Stomach smooth muscle (tissue), 2 donors: ENCODE results near the gene RASSF3.

Experiments used
- H3K27ac ChIP-seq: one replicate; pipeline ENCODE4 v1.7.0; 2013; ENCODE audit warnings: mild to moderate bottlenecking, low read length, inconsistent platforms
- H3K27me3 ChIP-seq, 2 donors: one replicate each; pipeline ENCODE4 v1.7.0; 2013; ENCODE audit warnings: low read length in 2 of 2; ENCODE audit not compliant: insufficient read depth in 2 of 2, control insufficient read depth in 1 of 2
- H3K36me3 ChIP-seq, 2 donors: one replicate each; pipeline ENCODE4 v1.7.0; 2013; ENCODE audit warnings: low read length in 2 of 2; ENCODE audit not compliant: control insufficient read depth in 2 of 2, insufficient read depth in 2 of 2
- H3K4me1 ChIP-seq: one replicate; pipeline ENCODE4 v1.7.0; 2013; ENCODE audit warnings: low read length; ENCODE audit not compliant: control insufficient read depth, insufficient read depth
- H3K4me3 ChIP-seq, 2 donors: one replicate each; pipeline ENCODE4 v1.7.0; 2013; ENCODE audit warnings: low read length in 2 of 2
- H3K9ac ChIP-seq, 2 donors: one replicate each; pipeline ENCODE4 v1.7.0; 2013; ENCODE audit warnings: low read length in 2 of 2, mild to moderate bottlenecking in 1 of 2
- H3K9me3 ChIP-seq, 2 donors: one replicate each; pipeline ENCODE4 v1.7.0; 2013; ENCODE audit warnings: low read length in 2 of 2; ENCODE audit not compliant: control insufficient read depth in 2 of 2
- donor health status: healthy.
- donor health status: Pancreatic carcinoma.

Gene RASSF3

GRCh38 chr12:64656429-64656828, 46.1 kb downstream of the RASSF3 start:
- no peak overlapping the region for H3K4me3 ChIP-seq
- peak overlapping the region; percentile 19 for H3K27ac ChIP-seq
- H3K4me1 ChIP-seq: peaks cover 24% of the 10 kb centered on the region
- no peaks in the 10 kb centered on the region for H3K36me3 ChIP-seq
- no peak overlapping the region for H3K9ac ChIP-seq
- no peaks in the 10 kb centered on the region for H3K27me3 ChIP-seq
- no peaks in the 10 kb centered on the region for H3K9me3 ChIP-seq

GRCh38 chr12:64658892-64659481, 48.7 kb downstream of the RASSF3 start:
- Histone ChIP-seq H3K4me3 (no peak overlapping the region), H3K27ac (peak overlapping the region; percentile 58), H3K36me3 (no peaks in the 10 kb centered on the region), H3K4me1 (peaks cover 29% of the 10 kb centered on the region), H3K9me3 (no peaks in the 10 kb centered on the region), H3K9ac (no peak overlapping the region), H3K27me3 (no peaks in the 10 kb centered on the region)

- Histone ChIP-seq H3K9me3 (no peaks in the 10 kb centered on the region), H3K36me3 (no peaks in the 10 kb centered on the region), H3K4me3 (no peak overlapping the region), H3K9ac (no peak overlapping the region), H3K4me1 (peaks cover 30% of the 10 kb centered on the region), H3K27me3 (no peaks in the 10 kb centered on the region), H3K27ac (no peak overlapping the region)
Observed at GRCh38 chr12:64660237-64661018, 50.1 kb downstream of the RASSF3 start.

- H3K4me1 ChIP-seq: peaks cover 46% of the 10 kb centered on the region
- H3K27ac ChIP-seq: no peak overlapping the region
- no peak overlapping the region for H3K9ac ChIP-seq
- no peaks in the 10 kb centered on the region for H3K27me3 ChIP-seq
- H3K9me3 ChIP-seq: no peaks in the 10 kb centered on the region
- no peak overlapping the region for H3K4me3 ChIP-seq
- H3K36me3 ChIP-seq: no peaks in the 10 kb centered on the region
Observed at GRCh38 chr12:64663015-64663414, 52.7 kb downstream of the RASSF3 start.

- Histone ChIP-seq H3K4me1 (peaks cover 50% of the 10 kb centered on the region), H3K27ac (peak overlapping the region; percentile 6), H3K27me3 (no peaks in the 10 kb centered on the region), H3K36me3 (no peaks in the 10 kb centered on the region), H3K4me3 (peak overlapping the region; percentile 31 to 32), H3K9me3 (no peaks in the 10 kb centered on the region), H3K9ac (peak overlapping the region in 1 of 2 donors; percentile 21)
Observed at GRCh38 chr12:64665514-64665913, 55.2 kb downstream of the RASSF3 start.

- no peaks in the 10 kb centered on the region for H3K9me3 ChIP-seq
- H3K4me1 ChIP-seq: peaks cover 58% of the 10 kb centered on the region
- no peaks in the 10 kb centered on the region for H3K36me3 ChIP-seq
- H3K27me3 ChIP-seq: no peaks in the 10 kb centered on the region
- peak overlapping the region; percentile 10 to 47 for H3K4me3 ChIP-seq
- H3K27ac ChIP-seq: peak overlapping the region; percentile 13
- peak overlapping the region in 1 of 2 donors; percentile 14 for H3K9ac ChIP-seq
Observed at GRCh38 chr12:64666054-64666914, 56.0 kb downstream of the RASSF3 start.

- Histone ChIP-seq H3K4me1 (peaks cover 61% of the 10 kb centered on the region), H3K27ac (peak overlapping the region; percentile 37), H3K36me3 (no peaks in the 10 kb centered on the region)
Observed at GRCh38 chr12:64667793-64668192, 57.5 kb downstream of the RASSF3 start.

GRCh38 chr12:64669270-64669842, 59.1 kb downstream of the RASSF3 start:
- Histone ChIP-seq H3K9me3 (no peaks in the 10 kb centered on the region), H3K36me3 (no peaks in the 10 kb centered on the region), H3K4me1 (peaks cover 72% of the 10 kb centered on the region), H3K27me3 (no peaks in the 10 kb centered on the region), H3K27ac (peak overlapping the region; percentile 64), H3K4me3 (peak overlapping the region; percentile 8 to 54), H3K9ac (peak overlapping the region; percentile 13 to 14)

More at GRCh38 chr12:64667793-64668192, 57.5 kb downstream of the RASSF3 start:
- Histone ChIP-seq H3K9ac (no peak overlapping the region), H3K27me3 (no peaks in the 10 kb centered on the region), H3K9me3 (no peaks in the 10 kb centered on the region), H3K4me3 (no peak overlapping the region)

GRCh38 chr12:64670019-64670418, 59.7 kb downstream of the RASSF3 start:
- peak overlapping the region; percentile 64 for H3K27ac ChIP-seq
- peaks cover 76% of the 10 kb centered on the region for H3K4me1 ChIP-seq
- no peaks in the 10 kb centered on the region for H3K9me3 ChIP-seq
- H3K4me3 ChIP-seq: peak overlapping the region in 1 of 2 donors; percentile 54
- H3K36me3 ChIP-seq: no peaks in the 10 kb centered on the region
- no peaks in the 10 kb centered on the region for H3K27me3 ChIP-seq
- no peak overlapping the region for H3K9ac ChIP-seq

- peak overlapping the region; percentile 64 for H3K27ac ChIP-seq
Observed at GRCh38 chr12:64670919-64671639, 60.8 kb downstream of the RASSF3 start.

More at GRCh38 chr12:64670919-64671639, 60.8 kb downstream of the RASSF3 start:
- Histone ChIP-seq H3K27me3 (no peaks in the 10 kb centered on the region), H3K4me3 (no peak overlapping the region), H3K4me1 (peaks cover 81% of the 10 kb centered on the region), H3K9me3 (no peaks in the 10 kb centered on the region), H3K36me3 (no peaks in the 10 kb centered on the region), H3K9ac (peak overlapping the region in 1 of 2 donors; percentile 29)
